ENCODE measurements around the gene MAP1LC3B2.

Gene MAP1LC3B2

GRCh38 chr12:116559162-116559935 is at the start of gene MAP1LC3B2:
Gene MAP1LC3B2 (plus strand): TSS chr12:116559381. CDS start chr12:116575943, 16,562 bp downstream.
- DNase-seq: no peak

DNA sequence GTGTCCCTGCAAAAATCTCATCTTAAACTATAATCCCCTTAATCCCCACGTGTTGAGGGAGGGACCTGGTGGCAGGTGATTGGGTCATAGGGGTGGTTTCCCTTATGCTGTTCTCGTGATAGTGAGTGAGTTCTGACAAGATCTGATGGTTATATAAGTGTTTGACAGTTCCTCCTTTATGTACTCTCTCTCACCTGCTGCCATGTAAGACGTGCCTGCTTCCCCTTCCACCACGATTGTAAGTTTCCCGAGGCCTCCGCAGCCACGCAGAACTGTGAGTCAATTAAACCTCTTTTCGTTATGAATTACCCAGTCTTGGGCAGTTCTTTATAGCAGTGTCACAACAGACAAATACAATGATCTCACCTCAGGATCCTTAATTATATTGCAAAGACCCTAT is 45.2 kb upstream of the MAP1LC3B2 start:
- DNase-seq: no peak

DNA sequence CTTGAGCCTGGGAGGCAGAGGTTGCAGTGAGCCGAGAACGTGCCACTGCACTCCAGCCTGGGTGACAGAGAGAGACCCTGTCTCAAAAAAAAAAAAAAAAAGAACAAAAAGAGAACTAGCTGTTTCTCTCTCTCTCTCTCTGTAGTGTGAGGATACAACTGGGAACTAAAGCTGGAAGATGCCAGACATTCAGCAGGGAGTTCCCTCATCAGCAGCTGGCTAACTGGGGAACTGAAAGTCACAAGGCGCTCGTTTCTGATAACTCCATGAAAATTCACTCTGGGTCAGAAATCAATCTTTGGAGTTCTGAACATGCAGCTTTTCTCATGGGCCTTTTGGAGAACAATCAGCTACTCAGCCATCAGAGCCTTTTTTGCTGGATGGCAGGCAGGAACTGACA is 43.5 kb upstream of the MAP1LC3B2 start:
- no peak for DNase-seq

- DNase-seq: no peak
Observed at GRCh38 chr12:116516657-116517056, 42.5 kb upstream of the MAP1LC3B2 start.

DNA sequence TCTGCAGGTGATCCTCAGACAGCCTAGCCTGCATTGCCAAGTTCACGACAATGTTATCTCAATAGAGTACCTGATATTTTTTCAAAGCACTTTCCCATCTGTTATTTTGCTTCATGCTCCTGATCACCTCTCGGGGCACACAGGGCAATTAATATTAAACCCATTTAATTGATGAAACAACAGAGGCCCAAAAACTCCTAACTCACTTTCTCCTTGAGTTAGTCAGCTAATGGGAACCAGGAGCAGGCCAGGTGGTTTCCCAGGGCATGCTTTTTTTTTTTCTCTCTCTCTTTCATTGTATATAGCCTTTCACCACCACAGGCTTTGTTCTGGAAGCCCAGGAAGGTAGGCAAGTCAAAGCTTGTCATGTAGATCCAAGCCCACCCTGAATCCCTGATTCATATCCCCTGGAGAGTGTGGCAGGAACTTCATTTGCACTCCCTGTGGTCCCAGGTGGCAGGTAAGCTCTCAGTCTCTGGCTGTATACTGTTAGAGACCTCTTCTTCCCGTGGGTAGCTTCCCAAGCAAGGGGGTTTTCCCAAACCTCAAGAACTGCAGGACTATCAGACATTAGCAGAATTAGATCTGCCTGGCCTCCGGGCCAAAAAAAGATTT is 41.6 kb upstream of the MAP1LC3B2 start:
- DNase-seq: no peak

DNA sequence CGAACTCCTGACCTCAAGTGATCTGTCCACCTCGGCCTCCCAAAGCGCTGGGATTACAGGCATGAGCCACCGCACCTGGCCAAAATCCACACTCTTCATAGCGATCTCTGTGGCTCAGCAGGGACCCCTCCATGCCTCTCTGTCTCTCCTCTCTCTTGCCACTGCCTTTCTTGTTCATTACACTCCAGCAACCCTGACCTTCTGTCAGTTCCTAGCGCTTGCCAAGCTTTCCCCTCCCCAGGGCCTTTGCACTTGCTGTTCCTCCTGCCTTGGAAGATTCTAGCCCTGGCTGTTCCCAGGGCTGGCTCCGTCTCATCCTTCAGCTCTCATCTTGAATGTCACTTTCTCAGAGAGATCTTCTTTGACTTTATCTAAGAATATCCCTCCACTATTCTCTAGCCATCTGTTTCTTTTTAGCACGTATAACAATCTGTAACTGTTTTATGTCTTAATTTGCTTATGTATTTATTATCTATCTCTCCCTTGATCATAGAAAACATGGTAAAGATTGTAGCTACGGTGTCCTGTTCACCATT is 38.9 kb upstream of the MAP1LC3B2 start:
- no peak for DNase-seq

DNA sequence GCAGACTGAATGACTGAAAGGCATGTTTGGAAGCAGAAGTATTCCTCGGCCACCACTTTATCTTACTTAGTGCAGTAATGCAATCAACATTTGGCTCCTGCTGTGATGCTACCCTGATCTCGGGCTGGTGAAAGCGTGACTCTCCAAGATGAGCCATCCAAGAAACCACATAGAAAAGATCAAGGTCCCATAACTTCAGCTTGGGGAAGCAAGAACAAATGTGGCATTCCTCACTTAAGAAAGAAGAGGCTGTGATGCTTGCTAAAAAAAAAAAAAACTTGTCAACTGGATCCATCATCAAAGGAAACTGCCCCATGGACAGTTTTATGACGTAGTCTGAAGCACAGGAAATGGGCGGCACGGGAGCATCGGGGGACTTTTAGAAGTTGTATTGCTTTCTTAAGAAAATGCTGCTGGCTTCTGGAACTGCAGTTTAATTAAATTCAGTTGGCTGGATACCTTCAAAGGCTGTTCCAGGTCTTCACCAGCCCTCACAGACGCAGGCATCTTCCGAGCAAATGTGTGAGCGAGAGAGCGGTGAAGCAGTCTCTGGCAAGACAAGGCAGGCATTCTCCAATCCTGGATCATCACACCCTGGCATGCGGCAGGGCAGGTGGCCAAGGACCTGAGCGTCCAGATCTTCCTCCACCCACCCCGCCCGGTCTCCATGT is 38.2 kb upstream of the MAP1LC3B2 start:
- no peak for DNase-seq

GRCh38 chr12:116524311-116524710 is 34.9 kb upstream of the MAP1LC3B2 start:
- no peak for DNase-seq

DNA sequence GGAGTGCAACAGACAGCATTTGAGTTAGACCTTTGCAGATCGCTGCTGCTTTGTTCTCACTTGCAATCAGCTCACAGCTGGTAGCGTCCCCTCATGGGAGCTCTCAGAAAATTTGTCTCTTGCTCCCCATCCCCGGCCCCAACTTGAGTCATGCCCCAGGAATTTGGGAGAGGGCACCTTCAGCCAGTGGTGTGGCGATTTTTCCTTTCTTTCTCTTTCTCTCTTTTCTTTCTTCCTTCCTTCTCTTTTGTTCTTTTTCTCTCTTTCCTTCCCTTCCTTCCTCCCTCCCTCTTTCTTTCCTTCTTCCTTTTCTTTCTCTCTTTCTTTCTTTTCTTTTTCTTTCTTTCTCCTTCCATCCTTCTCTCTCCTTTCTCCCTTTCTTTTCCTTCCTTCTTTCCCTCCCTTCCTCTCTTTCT is 34.2 kb upstream of the MAP1LC3B2 start:
- no peak for DNase-seq

GRCh38 chr12:116525418-116526001 is 33.7 kb upstream of the MAP1LC3B2 start:
- no peak for DNase-seq

DNA sequence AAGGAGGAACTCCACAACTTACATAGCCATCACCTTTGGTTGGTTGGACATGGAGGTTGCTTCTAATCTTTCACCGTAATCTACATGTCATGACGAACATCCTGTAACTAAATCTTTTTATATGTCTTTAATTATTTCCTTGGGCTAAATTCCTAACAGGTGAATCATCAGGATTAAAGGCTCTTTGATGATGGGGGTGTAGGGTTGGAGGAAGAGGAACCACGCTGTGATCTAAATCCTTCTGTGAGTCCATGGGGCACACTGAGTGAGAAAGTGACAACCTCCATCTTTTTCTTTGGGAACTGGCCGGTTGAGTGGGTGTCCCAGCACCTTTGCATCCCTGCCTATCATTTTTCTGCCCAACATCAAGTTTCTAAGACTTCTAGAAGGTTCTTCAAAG is 31.1 kb upstream of the MAP1LC3B2 start:
- DNase-seq: no peak

GRCh38 chr12:116528498-116528897 is 30.7 kb upstream of the MAP1LC3B2 start:
- DNase-seq: no peak

- no peak for DNase-seq
Observed at GRCh38 chr12:116529048-116529447, 30.1 kb upstream of the MAP1LC3B2 start.

GRCh38 chr12:116529686-116530085 is 29.5 kb upstream of the MAP1LC3B2 start:
- DNase-seq: no peak

DNA sequence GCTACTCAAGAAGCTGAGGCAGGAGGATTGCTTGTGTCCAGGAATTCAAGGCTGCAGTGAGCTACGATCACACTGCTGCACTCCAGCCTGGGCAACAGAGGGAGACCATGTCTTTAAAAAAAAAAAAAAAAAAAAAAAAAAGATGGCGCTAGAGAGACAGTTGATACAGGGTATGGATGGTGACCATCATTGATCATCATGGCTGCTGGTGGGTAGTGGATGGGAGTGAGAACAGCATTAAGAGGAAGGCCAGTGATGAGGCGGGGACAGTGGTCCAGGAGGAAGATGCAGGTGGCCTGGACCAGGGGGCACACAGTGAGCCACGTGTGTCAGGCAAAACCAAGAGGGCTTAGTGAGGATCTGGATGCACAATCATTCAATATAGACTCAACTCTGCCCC is 26.8 kb upstream of the MAP1LC3B2 start:
- no peak for DNase-seq

GRCh38 chr12:116532986-116533342 is 26.2 kb upstream of the MAP1LC3B2 start:
- no peak for DNase-seq

GRCh38 chr12:116533343-116534251 is 25.6 kb upstream of the MAP1LC3B2 start:
- no peak for DNase-seq

- no peak for DNase-seq
Observed at GRCh38 chr12:116534311-116535121, 24.7 kb upstream of the MAP1LC3B2 start.

GRCh38 chr12:116535241-116535640 is 23.9 kb upstream of the MAP1LC3B2 start:
- DNase-seq: no peak

DNA sequence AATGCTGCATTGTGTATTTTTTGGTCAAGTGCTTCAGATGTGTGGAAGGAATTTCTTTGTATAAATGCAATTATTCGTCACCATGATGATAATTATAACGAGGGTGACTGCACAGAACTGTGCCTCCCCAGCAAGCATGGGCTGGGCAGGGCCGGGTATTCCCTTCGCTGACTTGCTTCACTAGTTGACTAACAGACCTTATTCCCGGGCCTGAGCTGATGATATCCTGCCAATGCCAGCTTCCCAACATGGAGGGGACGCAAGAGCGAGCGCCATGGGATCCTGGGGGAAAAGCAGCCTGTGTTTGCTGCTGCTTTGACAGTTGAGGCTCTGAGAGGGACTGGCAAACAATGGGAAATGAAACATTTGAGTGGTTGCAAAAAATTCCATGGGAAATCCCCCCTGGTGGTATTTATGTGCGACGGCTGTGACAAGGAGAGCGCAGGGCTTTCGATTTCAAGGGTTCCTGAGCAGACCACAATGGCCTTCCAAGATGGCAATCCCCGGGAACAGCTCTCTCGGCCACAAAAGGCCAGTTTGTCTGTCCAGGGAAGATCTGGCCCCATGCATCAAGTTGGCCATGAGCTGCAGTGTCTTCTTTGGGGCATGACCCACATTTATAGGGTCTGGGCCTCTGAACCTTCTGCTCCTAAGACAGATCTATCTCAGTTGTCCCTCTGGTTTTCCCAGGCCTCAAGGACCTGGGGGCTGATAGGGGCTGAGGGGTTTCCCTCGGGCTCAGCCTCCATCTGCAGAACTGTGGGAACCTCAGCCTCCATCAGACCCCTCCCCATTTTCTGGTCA is 21.9 kb upstream of the MAP1LC3B2 start:
- no peak for DNase-seq
